Astrocyte of the spinal cord (primary cell): ENCODE results near the gene COG6.

Source experiments
- DNase-seq: peaks from one replicate; pipeline ENCODE4 v3.0.0; 2011; ENCODE audit warnings: low read depth, low spot score
- H3K4me3 ChIP-seq: 2 replicates; pipeline ENCODE4 v1.5.1; 2011; ENCODE audit warnings: low read depth, mild to moderate bottlenecking, low read length, moderate library complexity
- CTCF ChIP-seq: IDR thresholded peaks from 2 replicates; pipeline ENCODE4 v1.5.1; 2012; ENCODE audit warnings: low read depth, mild to moderate bottlenecking, low read length, inconsistent platforms
- in situ Hi-C: cut with HindIII; loops from 2 replicates; pipeline ENCODE4 v1.10.0; 2017; ENCODE audit warnings: low sequenced_read_pairs

COG6 gene

GRCh38 chr13:39781381-39781780, 125.9 kb downstream of the COG6 start:
- in situ Hi-C loops: no loop called here
- TF ChIP-seq CTCF: no peak
- no peak overlapping the region for H3K4me3 ChIP-seq
- no peak for DNase-seq

- TF ChIP-seq CTCF: no peak
- in situ Hi-C loops: no loop called here
- DNase-seq: no peak
- no peak overlapping the region for H3K4me3 ChIP-seq
Observed at GRCh38 chr13:39783051-39783450, 127.6 kb downstream of the COG6 start.

DNA sequence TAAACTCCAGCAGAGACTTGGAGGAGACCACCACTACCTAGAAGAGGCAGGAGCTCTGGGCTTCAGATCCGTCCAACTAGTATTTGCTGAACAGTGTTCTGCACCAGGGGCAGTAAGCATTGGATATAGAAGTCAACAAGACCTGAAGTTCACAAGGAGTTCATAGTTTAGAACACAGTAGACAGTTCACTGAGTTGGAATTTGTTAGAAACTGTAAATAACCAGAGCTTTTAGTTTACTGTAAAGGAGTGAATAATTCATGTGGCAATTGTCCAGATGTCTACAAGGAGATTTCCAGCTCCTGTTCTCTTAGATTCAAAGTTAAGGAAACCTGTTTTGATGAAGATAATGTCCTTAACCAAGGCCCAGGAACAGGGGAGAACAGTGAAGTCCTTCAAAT, 128.9 kb downstream of the COG6 start:
- TF ChIP-seq CTCF: no peak
- in situ Hi-C loops: no loop called here
- peak; percentile 26 for DNase-seq
- H3K4me3 ChIP-seq: no peak overlapping the region

DNA sequence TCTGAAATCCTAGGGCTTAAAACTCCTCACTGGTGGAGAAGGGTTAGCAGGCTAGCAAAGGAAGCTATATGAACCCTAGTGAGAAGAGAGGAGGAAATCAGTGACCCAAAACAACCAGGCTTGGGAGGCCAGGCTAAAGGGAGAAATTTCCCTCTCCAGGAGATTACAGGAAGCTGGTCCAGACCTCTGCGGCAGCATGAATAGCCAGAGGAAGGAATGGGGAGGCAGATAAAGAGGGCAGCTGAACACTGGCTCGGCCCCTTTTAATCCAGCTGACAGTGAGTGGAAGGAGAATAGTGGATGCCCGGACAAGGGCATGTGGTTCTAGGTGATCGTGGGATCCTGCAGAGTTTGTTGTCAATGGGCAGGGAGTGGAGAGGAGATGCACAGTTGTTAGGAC, 130.6 kb downstream of the COG6 start:
- no peak for DNase-seq
- H3K4me3 ChIP-seq: no peak overlapping the region
- TF ChIP-seq CTCF: no peak
- in situ Hi-C loops: no loop called here

- no peak overlapping the region for H3K4me3 ChIP-seq
- DNase-seq: no peak
- in situ Hi-C loops: no loop called here
- TF ChIP-seq CTCF: no peak
Observed at GRCh38 chr13:39787086-39787487, 131.6 kb downstream of the COG6 start.

DNA sequence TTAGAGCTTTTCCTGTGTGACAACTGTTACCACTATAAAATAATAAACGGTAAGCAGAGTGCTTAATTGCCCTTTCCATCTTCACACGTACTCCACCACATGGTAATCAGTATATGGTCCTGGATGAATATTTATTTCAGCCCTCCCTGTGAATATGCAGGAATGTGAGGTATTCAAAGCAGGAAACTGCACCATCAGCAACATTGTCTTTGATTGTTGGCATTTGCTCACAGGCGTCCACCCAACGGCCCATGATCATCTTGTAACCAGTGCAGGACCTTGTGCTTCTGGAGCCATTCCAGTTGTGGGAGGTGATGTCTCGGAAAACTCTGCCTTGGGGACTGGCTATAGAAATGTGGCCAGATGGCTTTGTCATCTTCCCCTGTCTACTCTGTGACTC, 132.6 kb downstream of the COG6 start:
- TF ChIP-seq CTCF: no peak
- in situ Hi-C loops: no loop called here

DNA sequence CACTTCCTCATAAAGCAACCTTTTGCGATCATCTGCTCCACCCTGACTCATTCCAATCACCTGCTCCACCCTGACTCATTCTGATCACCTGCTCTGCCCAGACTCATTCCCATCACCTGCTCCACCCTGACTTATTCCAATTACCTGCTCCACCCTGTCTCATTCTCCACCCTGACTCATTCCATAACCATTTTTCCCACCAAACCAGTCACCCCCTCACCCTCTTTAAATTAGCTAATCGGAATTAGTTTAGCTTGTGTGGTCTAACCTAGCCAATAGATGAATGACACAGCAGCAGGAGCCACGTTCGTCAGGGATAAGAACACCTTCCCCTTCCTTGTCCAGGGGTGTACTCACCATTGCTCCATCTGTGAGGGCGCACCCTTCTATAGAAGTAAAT, 134.0 kb downstream of the COG6 start:
- TF ChIP-seq CTCF: no peak
- no peak overlapping the region for H3K4me3 ChIP-seq
- in situ Hi-C loops: no loop called here
- no peak for DNase-seq

More for the DNA sequence above, 132.6 kb downstream of the COG6 start:
- no peak for DNase-seq
- no peak overlapping the region for H3K4me3 ChIP-seq
